GM23248 (cell line): ENCODE measurements around the gene SPP1. TPM values are rescaled to one million over a fixed set of nuclear protein-coding genes. Genes with fewer than 3 reads are reported as not detected.

Source experiments
- DNase-seq: peaks from one replicate; pipeline ENCODE4 v3.0.0-alpha.2; 2015
- H2AFZ ChIP-seq: fragments of 200-600 bp; sonication (generic); 2 replicates; pipeline ENCODE4 v1.6.1; 2016; ENCODE audit warnings: antibody characterized with exemption
- H3F3A ChIP-seq: fragments of 200-600 bp; sonication (generic); 2 replicates; pipeline ENCODE4 v1.6.1; 2016; ENCODE audit warnings: mild to moderate bottlenecking, antibody characterized with exemption, mixed run types; ENCODE audit not compliant: insufficient read depth
- H3K27ac ChIP-seq: fragments of 200-600 bp; sonication (generic); 2 replicates; pipeline ENCODE4 v1.5.1; 2016; ENCODE audit warnings: mild to moderate bottlenecking
- H3K27me3 ChIP-seq: fragments of 200-600 bp; sonication (generic); replicated peaks from 2 replicates; pipeline ENCODE4 v1.6.1; 2016; ENCODE audit warnings: mild to moderate bottlenecking; ENCODE audit not compliant: insufficient read depth
- H3K36me3 ChIP-seq: fragments of 200-600 bp; sonication (generic); 2 replicates; pipeline ENCODE4 v1.6.1; 2016; ENCODE audit warnings: low read depth, mild to moderate bottlenecking
- H3K4me1 ChIP-seq: fragments of 200-600 bp; sonication (generic); 2 replicates; pipeline ENCODE4 v1.6.1; 2016; ENCODE audit warnings: mild to moderate bottlenecking; ENCODE audit not compliant: insufficient read depth
- H3K4me2 ChIP-seq: fragments of 200-600 bp; sonication (generic); one replicate; pipeline ENCODE4 v1.6.1; 2016; ENCODE audit warnings: mild to moderate bottlenecking; ENCODE audit not compliant: unreplicated experiment
- H3K4me3 ChIP-seq: fragments of 200-600 bp; sonication (generic); 2 replicates; pipeline ENCODE4 v1.5.1; 2016; ENCODE audit warnings: mild to moderate bottlenecking
- H3K79me2 ChIP-seq: fragments of 200-600 bp; sonication (generic); 2 replicates; pipeline ENCODE4 v1.6.1; 2016; ENCODE audit warnings: mild to moderate bottlenecking; ENCODE audit not compliant: insufficient read depth
- H3K9ac ChIP-seq: fragments of 200-600 bp; sonication (generic); 2 replicates; pipeline ENCODE4 v1.6.1; 2016; ENCODE audit warnings: mild to moderate bottlenecking
- H3K9me2 ChIP-seq: fragments of 200-600 bp; sonication (generic); 2 replicates; pipeline ENCODE4 v1.6.1; 2016; ENCODE audit warnings: mixed run types, mild to moderate bottlenecking, moderate library complexity; ENCODE audit not compliant: insufficient read depth
- H3K9me3 ChIP-seq: fragments of 200-600 bp; sonication (generic); one replicate; pipeline ENCODE4 v1.6.1; 2017; ENCODE audit warnings: low read depth
- H4K20me1 ChIP-seq: fragments of 200-600 bp; sonication (generic); 2 replicates; pipeline ENCODE4 v1.6.0; 2016; ENCODE audit not compliant: insufficient read depth
- EZH2 ChIP-seq: fragments of 200-600 bp; sonication (generic); IDR thresholded peaks from 2 replicates; pipeline ENCODE4 v1.6.1; 2018; ENCODE audit warnings: antibody characterized with exemption, mild to moderate bottlenecking; ENCODE audit not compliant: insufficient read depth, poor library complexity, severe bottlenecking
- EZH2phosphoT487 ChIP-seq: fragments of 200-600 bp; sonication (generic); IDR thresholded peaks from 2 replicates; pipeline ENCODE4 v1.6.1; 2018; ENCODE audit warnings: antibody characterized with exemption, moderate library complexity, mild to moderate bottlenecking, low read depth; ENCODE audit not compliant: insufficient read depth
- WGBS, 2 experiments: methylation state at CpG; one replicate each; pipeline ENCODE4 v1.1.6; 2015 to 2017; ENCODE audit warnings: low lambda C conversion rate in 2 of 2, low coverage in 1 of 2; ENCODE audit errors: missing lambda C conversion rate in 2 of 2; 5-methylcytosine and 5-hydroxymethylcytosine counted together
- in situ Hi-C: fragments of 300-500 bp; cut with MboI; formaldehyde crosslinking; loops from 2 replicates; pipeline ENCODE4 v1.15.0; 2020
- polyA plus RNA-seq: library from polyadenylated mRNA; unstranded; fragments of >200 nt; fragmentation: Nextera tagmentation; extraction: Ambion mirVana; gene quantifications from 2 replicates; pipeline ENCODE4 v1.2.1, GENCODE V29; 2016
- total RNA-seq: library from RNA; depleted of rRNA; stranded (reverse); fragments of >200 nt; shearing (Covaris generic); gene quantifications from 2 replicates; pipeline ENCODE4 v1.2.3, GENCODE V29; 2014

The SPP1 gene
- total and polyA plus RNA-seq, 2 experiments from 2014 or later = 3.1 to 3.5 TPM

- H4K20me1 ChIP-seq = no peaks in the 10 kb centered on the region
- H3K27ac ChIP-seq = peak overlapping the region; percentile 80
Observed at GRCh38 chr4:87973283-87974169, 2.0 kb upstream of the SPP1 start.

DNA sequence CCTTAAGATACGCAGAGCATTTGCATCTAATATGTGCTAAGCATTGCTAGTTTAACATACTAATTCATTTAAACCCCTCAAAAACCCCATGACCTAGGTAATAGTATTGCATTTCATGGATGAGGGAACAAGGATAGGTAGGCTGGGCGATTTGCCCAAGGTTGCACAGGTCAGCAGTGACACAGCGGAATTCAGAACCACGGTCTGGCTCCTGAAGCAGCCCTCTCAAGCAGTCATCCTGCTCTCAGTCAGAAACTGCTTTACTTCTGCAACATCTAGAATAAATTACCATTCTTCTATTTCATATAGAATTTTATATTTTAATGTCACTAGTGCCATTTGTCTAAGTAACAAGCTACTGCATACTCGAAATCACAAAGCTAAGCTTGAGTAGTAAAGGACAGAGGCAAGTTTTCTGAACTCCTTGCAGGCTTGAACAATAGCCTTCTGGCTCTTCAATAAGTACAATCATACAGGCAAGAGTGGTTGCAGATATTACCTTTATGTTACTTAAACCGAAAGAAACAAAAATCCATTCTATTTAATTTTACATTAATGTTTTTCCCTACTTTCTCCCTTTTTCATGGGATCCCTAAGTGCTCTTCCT, 555 bp upstream of the SPP1 start:
- Histone ChIP-seq H3K9me2 (no peaks in the 10 kb centered on the region), H3K4me1 (peaks cover 20% of the 10 kb centered on the region), H3K4me3 (no peak overlapping the region), H2AFZ (no peak overlapping the region), H4K20me1 (no peaks in the 10 kb centered on the region), H3K4me2 (no peak overlapping the region), H3K36me3 (no peaks in the 10 kb centered on the region), H3K27me3 (no peaks in the 10 kb centered on the region; the same call in 1 of the 2 replicates), H3K79me2 (no peaks in the 10 kb centered on the region), H3K9ac (no peak overlapping the region), H3K27ac (no peak overlapping the region), H3F3A (peaks cover 14% of the 10 kb centered on the region; the same call in 1 of the 2 replicates), H3K9me3 (no peaks in the 10 kb centered on the region)
- in situ Hi-C loops = no loop called here
- TF ChIP-seq EZH2 (no peak), EZH2phosphoT487 (no peak)
- 88 to 89% methylated on average over 6 of the region's 6 CpGs for WGBS, 2 experiments
- no peak for DNase-seq

More at GRCh38 chr4:87973283-87974169, 2.0 kb upstream of the SPP1 start:
- Histone ChIP-seq H3K27me3 (peaks cover 8% of the 10 kb centered on the region; the same call in 1 of the 2 replicates), H3K4me1 (peaks cover 20% of the 10 kb centered on the region), H3K36me3 (no peaks in the 10 kb centered on the region), H3K4me3 (peak overlapping the region; percentile 57), H3K4me2 (peak overlapping the region; percentile 64), H2AFZ (peak overlapping the region; percentile 67), H3K9me2 (no peaks in the 10 kb centered on the region), H3K79me2 (no peaks in the 10 kb centered on the region), H3K9me3 (no peaks in the 10 kb centered on the region), H3K9ac (peak overlapping the region; percentile 56), H3F3A (peaks cover 14% of the 10 kb centered on the region; the same call in 1 of the 2 replicates)
- DNase-seq = peak; percentile 85
- no peak for TF ChIP-seq EZH2
- no peak for TF ChIP-seq EZH2phosphoT487
- WGBS, 2 experiments = 22 to 24% methylated on average over 14 of the region's 14 CpGs
- in situ Hi-C loops = no loop called here

DNA sequence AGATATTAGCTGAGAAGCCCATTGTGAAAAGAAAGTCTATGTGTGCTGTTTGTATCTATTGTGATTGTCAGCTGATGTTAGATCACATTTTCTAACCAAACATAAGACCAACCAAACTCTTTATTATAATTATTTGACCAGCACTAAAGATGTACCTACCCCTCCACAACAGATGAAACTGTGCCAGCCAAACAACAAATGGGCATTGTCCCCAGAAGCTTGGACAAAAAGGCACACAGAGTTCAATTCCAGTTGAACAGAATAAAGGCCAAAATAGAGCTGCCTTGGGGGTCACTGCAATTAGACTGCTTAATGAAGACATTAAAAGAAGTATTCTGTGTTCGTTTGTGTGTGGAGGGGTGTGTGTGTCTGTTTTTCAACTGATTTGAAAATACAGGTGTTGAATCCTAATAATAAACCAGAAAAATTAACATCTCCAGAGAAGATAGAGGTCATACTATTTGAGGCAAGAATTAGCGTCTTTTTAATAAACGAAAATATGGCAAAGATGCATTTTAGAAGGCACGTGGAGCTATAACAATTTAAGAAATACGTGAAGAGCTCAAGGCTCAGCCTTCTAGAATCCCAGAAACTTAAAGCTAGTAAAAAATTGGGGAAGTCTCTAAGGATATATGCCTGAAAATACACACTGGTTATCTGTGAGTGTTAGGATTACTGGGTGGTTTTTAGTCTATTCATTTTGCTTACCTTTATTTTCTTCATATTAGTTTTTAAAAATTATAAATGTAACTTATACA, 2.2 kb downstream of the SPP1 start:
- Histone ChIP-seq H4K20me1 (no peaks in the 10 kb centered on the region), H3K27ac (no peak overlapping the region), H3K4me2 (no peak overlapping the region), H3K27me3 (no peaks in the 10 kb centered on the region), H3K79me2 (no peaks in the 10 kb centered on the region), H3K36me3 (no peaks in the 10 kb centered on the region), H3K9me3 (no peaks in the 10 kb centered on the region), H3K4me1 (peaks cover 15% of the 10 kb centered on the region), H3K9me2 (no peaks in the 10 kb centered on the region), H3K4me3 (no peak overlapping the region), H3F3A (peaks cover 14% of the 10 kb centered on the region; the same call in 1 of the 2 replicates), H2AFZ (no peak overlapping the region), H3K9ac (no peak overlapping the region)
- WGBS, 2 experiments = 72 to 77% methylated on average over 5 of the region's 5 CpGs
- no peak for DNase-seq
- in situ Hi-C loops = no loop called here
- TF ChIP-seq EZH2phosphoT487 (no peak), EZH2 (no peak)

DNA sequence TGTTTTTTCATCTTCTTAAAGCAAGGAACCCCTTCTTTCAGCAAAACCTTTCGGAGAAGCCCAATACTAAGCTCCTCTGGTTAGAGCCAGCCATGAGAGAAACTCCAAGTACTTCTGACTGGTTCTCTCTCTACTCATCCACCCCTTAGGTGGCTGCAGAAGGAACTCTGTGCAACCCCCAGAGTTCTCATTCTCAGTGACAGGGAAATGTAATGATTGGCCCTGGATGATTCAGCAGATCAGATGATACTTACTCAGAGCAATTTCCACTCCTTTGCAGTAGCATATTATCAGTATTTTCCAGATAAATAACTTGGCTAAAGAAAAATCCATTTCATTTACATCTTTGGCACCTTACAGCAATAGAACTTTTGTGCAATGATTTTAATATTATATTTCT, 3.2 kb downstream of the SPP1 start:
- H3K4me2 ChIP-seq = no peak overlapping the region

More for the DNA sequence above, 3.2 kb downstream of the SPP1 start:
- Histone ChIP-seq H3F3A (peaks cover 13% of the 10 kb centered on the region; the same call in 1 of the 2 replicates), H3K79me2 (no peaks in the 10 kb centered on the region), H3K9ac (no peak overlapping the region), H4K20me1 (no peaks in the 10 kb centered on the region), H3K4me1 (peaks cover 12% of the 10 kb centered on the region; the same call in 1 of the 2 replicates), H3K36me3 (no peaks in the 10 kb centered on the region), H3K27me3 (no peaks in the 10 kb centered on the region), H2AFZ (no peak overlapping the region), H3K9me2 (no peaks in the 10 kb centered on the region), H3K4me3 (no peak overlapping the region), H3K9me3 (no peaks in the 10 kb centered on the region), H3K27ac (no peak overlapping the region)
- TF ChIP-seq EZH2 = no peak
- no peak for TF ChIP-seq EZH2phosphoT487
- DNase-seq = peak; percentile 56
- 82 to 89% methylated on average over 1 of the region's 1 CpG for WGBS, 2 experiments
- in situ Hi-C loops = no loop called here
